HepG2 (cell line): ENCODE results near the gene DLX1. TPM values are rescaled to one million over a fixed set of nuclear protein-coding genes. Genes with fewer than 3 reads are reported as not detected.

Experiments
- HNRNPL ChIP-seq: fragments of 200-400 bp; formaldehyde crosslinking; IDR thresholded peaks from 2 replicates; pipeline ENCODE4 v1.6.1; 2017; ENCODE audit warnings: mild to moderate bottlenecking, low read depth, low read length
- ZMYM3 ChIP-seq: sonication (generic); formaldehyde crosslinking; IDR thresholded peaks from 2 replicates; pipeline ENCODE4 v1.5.1; 2020; ENCODE audit warnings: mild to moderate bottlenecking, missing genetic modification reagents
- ZNF251 ChIP-seq: sonication (generic); formaldehyde crosslinking; IDR thresholded peaks from 2 replicates; pipeline ENCODE4 v1.9.0; 2021; ENCODE audit warnings: mild to moderate bottlenecking, missing genetic modification reagents
- ZNF318 ChIP-seq: sonication (generic); formaldehyde crosslinking; IDR thresholded peaks from 2 replicates; pipeline ENCODE4 v1.4.0; 2020; ENCODE audit warnings: mild to moderate bottlenecking, missing genetic modification reagents
- ZNF343 ChIP-seq: sonication (generic); formaldehyde crosslinking; IDR thresholded peaks from 2 replicates; pipeline ENCODE4 v1.4.0; 2020; ENCODE audit warnings: mild to moderate bottlenecking, missing genetic modification reagents
- ZNF646 ChIP-seq: sonication (generic); formaldehyde crosslinking; IDR thresholded peaks from 2 replicates; pipeline ENCODE4 v1.9.0; 2021; ENCODE audit warnings: mild to moderate bottlenecking, missing genetic modification reagents
- ZNF777 ChIP-seq: sonication (generic); formaldehyde crosslinking; IDR thresholded peaks from 2 replicates; pipeline ENCODE4 v1.4.0; 2020; ENCODE audit warnings: missing genetic modification reagents
- polyA plus RNA-seq, 8 experiments: library from polyadenylated mRNA; depleted of rRNA in 3 of 8; stranded (reverse) in 7 of 8; unstranded in 1 of 8; fragments of >200 nt; fragmentation: Illumina TruSeq in 4 of 8; extraction: Trizol in 4 of 8; gene quantifications; 2 replicates each; pipeline versions ENCODE4 v1.2.1 to v1.2.3, GENCODE V29; 2011 to 2016; ENCODE audit warnings: low read depth in 4 of 8, missing spikeins in 1 of 8, mixed read lengths in 1 of 8; ENCODE audit not compliant: insufficient read depth in 1 of 8
- total RNA-seq, 5 experiments: library from RNA; depleted of rRNA; stranded (reverse); fragments of >200 nt; fragmentation: Illumina TruSeq; extraction: Trizol; gene quantifications; 2 replicates each; pipeline ENCODE4 v1.2.3, GENCODE V29; 2016; ENCODE audit warnings: low read depth in 1 of 5
- TF ChIP-seq, protein P1 (sequence below): sonication (generic); formaldehyde crosslinking; IDR thresholded peaks from 2 replicates; pipeline ENCODE4 v1.9.0; 2021; ENCODE audit warnings: missing genetic modification reagents, borderline replicate concordance
- TF ChIP-seq, protein P2 (sequence below): IDR thresholded peaks from 2 replicates; pipeline ENCODE4 v1.6.1; 2016; ENCODE audit warnings: mild to moderate bottlenecking, missing biosample characterization, missing genetic modification reagents

The DLX1 gene
- total and polyA plus RNA-seq, 2 of the 13 experiments (the other 11 are each of a cell fraction or from before 2014, with no cell fraction given): 0.18 to 0.86 TPM

DNA sequence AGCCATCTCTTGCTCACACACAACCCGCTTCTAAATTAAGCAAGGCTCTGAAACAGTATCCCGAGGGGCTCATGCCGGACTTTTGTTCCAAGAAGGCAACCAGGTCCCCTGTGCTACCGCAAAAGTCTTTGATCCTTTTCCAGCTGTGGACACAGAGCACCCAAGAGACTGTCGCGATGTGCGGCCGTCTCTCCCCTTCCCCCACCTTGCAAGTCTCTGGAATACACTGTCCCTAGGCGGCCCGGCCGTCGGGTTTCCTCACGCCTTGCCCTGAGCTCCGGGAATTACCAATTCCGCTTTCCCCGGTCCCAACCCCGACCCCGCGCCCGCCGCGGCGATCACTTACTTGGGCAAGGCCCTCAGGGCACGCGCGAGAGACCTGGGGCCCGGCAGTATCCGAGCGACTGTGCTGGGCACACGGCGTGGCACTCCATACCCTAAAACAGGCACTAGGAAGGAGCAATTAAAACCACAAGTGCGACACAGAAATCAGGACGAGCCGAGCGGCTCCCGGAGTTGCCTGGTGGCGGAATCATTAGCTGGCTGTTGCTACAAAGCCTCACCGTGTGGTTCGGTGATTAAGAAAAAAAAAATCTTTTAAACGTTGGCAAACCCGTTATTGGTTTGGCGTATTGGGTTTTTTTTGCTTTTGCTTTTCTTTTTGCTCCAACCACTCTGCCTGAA, 2.2 kb upstream of the DLX1 start (continued):
- no peak for TF ChIP-seq ZNF318 (CRISPR knock-in tag)
- no peak for TF ChIP-seq ZNF343
- TF ChIP-seq ZMYM3: no peak
- TF ChIP-seq ZNF251 (CRISPR knock-in tag): no peak
- no peak for TF ChIP-seq ZNF646 (CRISPR knock-in tag)
- TF ChIP-seq, protein P1, sequence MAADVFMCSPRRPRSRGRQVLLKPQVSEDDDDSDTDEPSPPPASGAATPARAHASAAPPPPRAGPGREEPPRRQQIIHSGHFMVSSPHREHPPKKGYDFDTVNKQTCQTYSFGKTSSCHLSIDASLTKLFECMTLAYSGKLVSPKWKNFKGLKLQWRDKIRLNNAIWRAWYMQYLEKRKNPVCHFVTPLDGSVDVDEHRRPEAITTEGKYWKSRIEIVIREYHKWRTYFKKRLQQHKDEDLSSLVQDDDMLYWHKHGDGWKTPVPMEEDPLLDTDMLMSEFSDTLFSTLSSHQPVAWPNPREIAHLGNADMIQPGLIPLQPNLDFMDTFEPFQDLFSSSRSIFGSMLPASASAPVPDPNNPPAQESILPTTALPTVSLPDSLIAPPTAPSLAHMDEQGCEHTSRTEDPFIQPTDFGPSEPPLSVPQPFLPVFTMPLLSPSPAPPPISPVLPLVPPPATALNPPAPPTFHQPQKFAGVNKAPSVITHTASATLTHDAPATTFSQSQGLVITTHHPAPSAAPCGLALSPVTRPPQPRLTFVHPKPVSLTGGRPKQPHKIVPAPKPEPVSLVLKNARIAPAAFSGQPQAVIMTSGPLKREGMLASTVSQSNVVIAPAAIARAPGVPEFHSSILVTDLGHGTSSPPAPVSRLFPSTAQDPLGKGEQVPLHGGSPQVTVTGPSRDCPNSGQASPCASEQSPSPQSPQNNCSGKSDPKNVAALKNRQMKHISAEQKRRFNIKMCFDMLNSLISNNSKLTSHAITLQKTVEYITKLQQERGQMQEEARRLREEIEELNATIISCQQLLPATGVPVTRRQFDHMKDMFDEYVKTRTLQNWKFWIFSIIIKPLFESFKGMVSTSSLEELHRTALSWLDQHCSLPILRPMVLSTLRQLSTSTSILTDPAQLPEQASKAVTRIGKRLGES (CRISPR knock-in tag): no peak
- TF ChIP-seq, protein P2, sequence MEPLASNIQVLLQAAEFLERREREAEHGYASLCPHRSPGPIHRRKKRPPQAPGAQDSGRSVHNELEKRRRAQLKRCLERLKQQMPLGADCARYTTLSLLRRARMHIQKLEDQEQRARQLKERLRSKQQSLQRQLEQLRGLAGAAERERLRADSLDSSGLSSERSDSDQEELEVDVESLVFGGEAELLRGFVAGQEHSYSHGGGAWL (CRISPR knock-in tag): peak; percentile 46; the same call in 1 of the 2 replicates
- 0 out of 2 replicates have a peak, but pooled peaks have one; percentile 64 for TF ChIP-seq HNRNPL
- TF ChIP-seq ZNF777: peak; percentile 94
